ENCODE results near the gene CES1.

GRCh38 chr16:55856950-55857349, 24.1 kb upstream of the CES1 start:
- no peak for TF ChIP-seq POLR2A (IDR thresholded peaks at IDR 0.05)
- TF ChIP-seq, protein P1, sequence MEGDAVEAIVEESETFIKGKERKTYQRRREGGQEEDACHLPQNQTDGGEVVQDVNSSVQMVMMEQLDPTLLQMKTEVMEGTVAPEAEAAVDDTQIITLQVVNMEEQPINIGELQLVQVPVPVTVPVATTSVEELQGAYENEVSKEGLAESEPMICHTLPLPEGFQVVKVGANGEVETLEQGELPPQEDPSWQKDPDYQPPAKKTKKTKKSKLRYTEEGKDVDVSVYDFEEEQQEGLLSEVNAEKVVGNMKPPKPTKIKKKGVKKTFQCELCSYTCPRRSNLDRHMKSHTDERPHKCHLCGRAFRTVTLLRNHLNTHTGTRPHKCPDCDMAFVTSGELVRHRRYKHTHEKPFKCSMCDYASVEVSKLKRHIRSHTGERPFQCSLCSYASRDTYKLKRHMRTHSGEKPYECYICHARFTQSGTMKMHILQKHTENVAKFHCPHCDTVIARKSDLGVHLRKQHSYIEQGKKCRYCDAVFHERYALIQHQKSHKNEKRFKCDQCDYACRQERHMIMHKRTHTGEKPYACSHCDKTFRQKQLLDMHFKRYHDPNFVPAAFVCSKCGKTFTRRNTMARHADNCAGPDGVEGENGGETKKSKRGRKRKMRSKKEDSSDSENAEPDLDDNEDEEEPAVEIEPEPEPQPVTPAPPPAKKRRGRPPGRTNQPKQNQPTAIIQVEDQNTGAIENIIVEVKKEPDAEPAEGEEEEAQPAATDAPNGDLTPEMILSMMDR (IDR thresholded peaks at IDR 0.05): no peak

All from ovary (tissue), 3 donors.